A549 (cell line): ENCODE measurements around the gene RAP2C. TPM values are rescaled to one million over a fixed set of nuclear protein-coding genes. Genes with fewer than 3 reads are reported as not detected.

Experiments used
- ATAC-seq, 2 experiments: fragments of 200-7000 bp in 1 of 2; fragments of >200 bp in 1 of 2; cut with Nextera tagmentation in 1 of 2; cut with Tn5 transposase in 1 of 2; 3 replicates each; pipeline versions ENCODE4 v1.8.0 to v1.9.1; 2018 to 2020; ENCODE audit warnings: mild to moderate bottlenecking in 1 of 2, moderate library complexity in 1 of 2
- CTCF ChIA-PET: fragments of 300-600 bp; sonication (Branson Sonifier 250); formaldehyde crosslinking; extraction: SDS; loops from one replicate; lab custom pipeline; 2021; ENCODE audit warnings: antibody characterized with exemption, inconsistent platforms; lab: Yijun Ruan, JAX
- POLR2A ChIA-PET: fragments of 350-600 bp; formaldehyde crosslinking; extraction: SDS; loops from one replicate; lab custom pipeline; 2021; ENCODE audit warnings: antibody characterized with exemption, inconsistent platforms; lab: Yijun Ruan, JAX
- DNase-seq, 2 experiments: peaks; one replicate each; pipeline versions ENCODE4 v3.0.0 to v3.0.0-alpha.2; 2011 to 2016; ENCODE audit warnings: low read depth in 1 of 2, low spot score in 1 of 2
- FAIRE-seq: peaks from 2 replicates; lab custom pipeline; 2011; peaks lifted over from hg19 to GRCh38; lab: Jason Lieb, UNC
- H3K27ac ChIP-seq, 2 experiments: fragments of >200 bp; sonication (Bioruptor Twin); formaldehyde crosslinking; 3 replicates each; pipeline ENCODE4 v1.5.1; 2016 to 2017
- H3K4me1 ChIP-seq: fragments of >200 bp; sonication (Bioruptor Twin); formaldehyde crosslinking; 3 replicates; pipeline ENCODE4 v1.6.1; 2016
- H3K4me2 ChIP-seq: fragments of >200 bp; sonication (Bioruptor Twin); formaldehyde crosslinking; 3 replicates; pipeline ENCODE4 v1.6.1; 2016
- H3K4me3 ChIP-seq: fragments of >200 bp; sonication (Bioruptor Twin); formaldehyde crosslinking; 3 replicates; pipeline ENCODE4 v1.5.1; 2016
- H3K9me3 ChIP-seq: fragments of >200 bp; sonication (Bioruptor Twin); formaldehyde crosslinking; 3 replicates; pipeline ENCODE4 v1.6.1; 2016
- ATOH8 ChIP-seq: fragments of 250-450 bp; sonication (Bioruptor Pico); IDR thresholded peaks from 2 replicates; pipeline ENCODE4 v1.5.0; 2020; ENCODE audit warnings: low read depth, mild to moderate bottlenecking, moderate library complexity
- BCL3 ChIP-seq: fragments of >200 bp; sonication (Bioruptor Twin); formaldehyde crosslinking; IDR thresholded peaks from 3 replicates; pipeline ENCODE4 v1.6.1; 2016
- BHLHE40 ChIP-seq: IDR thresholded peaks from 2 replicates; pipeline ENCODE4 v1.6.1; 2012; ENCODE audit warnings: low read depth, low read length, inconsistent platforms
- CHD2 ChIP-seq: fragments of 150-350 bp; IDR thresholded peaks from 2 replicates; pipeline ENCODE4 v1.6.1; 2014; ENCODE audit warnings: low read length; ENCODE audit not compliant: partially characterized antibody
- E2F6 ChIP-seq: IDR thresholded peaks from 2 replicates; pipeline ENCODE4 v1.6.1; 2012; ENCODE audit warnings: low read depth, borderline replicate concordance
- EHF ChIP-seq: fragments of 250-450 bp; sonication (Bioruptor Pico); IDR thresholded peaks from 2 replicates; pipeline ENCODE4 v1.5.0; 2020; ENCODE audit warnings: mild to moderate bottlenecking
- EHMT2 ChIP-seq: fragments of 200-600 bp; sonication (generic); IDR thresholded peaks from 2 replicates; pipeline ENCODE4 v1.6.1; 2016; ENCODE audit warnings: antibody characterized with exemption, low read depth, mild to moderate bottlenecking, moderate library complexity
- ELK1 ChIP-seq: fragments of 150-350 bp; IDR thresholded peaks from 2 replicates; pipeline ENCODE4 v1.6.1; 2014; ENCODE audit warnings: low read depth, mild to moderate bottlenecking, low read length
- FOSL2 ChIP-seq, 2 experiments: fragments of 450-650 bp in 1 of 2; fragments of >200 bp in 1 of 2; sonication (Bioruptor Twin) in 1 of 2; formaldehyde crosslinking; IDR thresholded peaks; 2 replicates each; pipeline versions ENCODE4 v1.5.0 to v1.6.1; 2016 to 2020; ENCODE audit warnings: mild to moderate bottlenecking in 1 of 2, moderate library complexity in 1 of 2
- FOXS1 ChIP-seq: fragments of 250-450 bp; sonication (Bioruptor Pico); IDR thresholded peaks from 2 replicates; pipeline ENCODE4 v1.5.0; 2020; ENCODE audit warnings: mild to moderate bottlenecking, moderate library complexity
- HDAC2 ChIP-seq: fragments of 200-600 bp; sonication (generic); IDR thresholded peaks from 2 replicates; pipeline ENCODE4 v1.6.1; 2016
- HES2 ChIP-seq: fragments of >200 bp; sonication (Bioruptor Twin); formaldehyde crosslinking; IDR thresholded peaks from 2 replicates; pipeline ENCODE4 v1.6.1; 2016
- HMGXB4 ChIP-seq: fragments of 250-450 bp; sonication (Bioruptor Pico); IDR thresholded peaks from 2 replicates; pipeline ENCODE4 v1.5.0; 2021; ENCODE audit warnings: mild to moderate bottlenecking, moderate library complexity, borderline replicate concordance
- HOXB5 ChIP-seq: fragments of 250-450 bp; sonication (Bioruptor Pico); IDR thresholded peaks from 2 replicates; pipeline ENCODE4 v1.5.0; 2020; ENCODE audit warnings: mild to moderate bottlenecking, moderate library complexity
- JUN ChIP-seq, 2 experiments: fragments of >200 bp; sonication (Bioruptor Twin); formaldehyde crosslinking; IDR thresholded peaks; 2 replicates in 1 of 2; 3 replicates in 1 of 2; pipeline ENCODE4 v1.6.1; 2016 to 2017
- KDM5A ChIP-seq: fragments of 200-600 bp; sonication (generic); IDR thresholded peaks from 2 replicates; pipeline ENCODE4 v1.6.1; 2016; ENCODE audit warnings: antibody characterized with exemption, mild to moderate bottlenecking
- NFE2L2 ChIP-seq: fragments of 150-350 bp; conservative IDR thresholded peaks from 2 replicates; pipeline ENCODE4 v1.6.1; 2014; ENCODE audit warnings: low read length
- NPAS2 ChIP-seq: fragments of 250-450 bp; sonication (Bioruptor Pico); IDR thresholded peaks from 2 replicates; pipeline ENCODE4 v1.8.0; 2022; ENCODE audit warnings: mild to moderate bottlenecking, moderate library complexity, borderline replicate concordance
- NR3C1 ChIP-seq: fragments of >200 bp; sonication (Bioruptor Twin); formaldehyde crosslinking; IDR thresholded peaks from 3 replicates; pipeline ENCODE4 v1.6.1; 2017
- PBX3 ChIP-seq: IDR thresholded peaks from 2 replicates; pipeline ENCODE4 v1.6.1; 2012
- PHF8 ChIP-seq: fragments of 200-600 bp; sonication (generic); IDR thresholded peaks from 2 replicates; pipeline ENCODE4 v1.6.1; 2016; ENCODE audit warnings: low read depth, mild to moderate bottlenecking, antibody characterized with exemption, moderate library complexity, borderline replicate concordance
- POLR2A ChIP-seq: IDR thresholded peaks from 2 replicates; pipeline ENCODE4 v1.6.1; 2012; ENCODE audit warnings: mild to moderate bottlenecking, low read length
- POLR2AphosphoS2 ChIP-seq: conservative IDR thresholded peaks from 2 replicates; pipeline ENCODE4 v1.6.1; 2012; ENCODE audit warnings: low read length, improper control_type of control experiment, inconsistent platforms
- RAD21 ChIP-seq, 2 experiments: fragments of >200 bp in 1 of 2; sonication (Bioruptor Twin) in 1 of 2; formaldehyde crosslinking in 1 of 2; IDR thresholded peaks in 1 of 2; conservative IDR thresholded peaks in 1 of 2; 2 replicates in 1 of 2; 3 replicates in 1 of 2; pipeline ENCODE4 v1.6.1; 2012 to 2018; ENCODE audit warnings: inconsistent platforms in 1 of 2
- RFX5 ChIP-seq: fragments of 450-650 bp; IDR thresholded peaks from 2 replicates; pipeline ENCODE4 v1.7.1; 2014; ENCODE audit warnings: antibody characterized with exemption, mild to moderate bottlenecking, moderate library complexity
- RNF2 ChIP-seq: fragments of 200-600 bp; sonication (generic); IDR thresholded peaks from 2 replicates; pipeline ENCODE4 v1.6.1; 2016; ENCODE audit warnings: low read depth, mild to moderate bottlenecking, antibody characterized with exemption, moderate library complexity, borderline replicate concordance
- SMC3 ChIP-seq: fragments of >200 bp; sonication (Bioruptor Twin); formaldehyde crosslinking; IDR thresholded peaks from 3 replicates; pipeline ENCODE4 v1.6.1; 2018; ENCODE audit warnings: inconsistent platforms
- TP53 ChIP-seq: fragments of 250-450 bp; sonication (Bioruptor Pico); IDR thresholded peaks from 2 replicates; pipeline ENCODE4 v1.5.0; 2021; ENCODE audit warnings: mild to moderate bottlenecking, moderate library complexity
- USF2 ChIP-seq: fragments of 450-650 bp; IDR thresholded peaks from 2 replicates; pipeline ENCODE4 v1.6.1; 2014; ENCODE audit warnings: antibody characterized with exemption
- ZC3H11A ChIP-seq: fragments of 450-650 bp; IDR thresholded peaks from 2 replicates; pipeline ENCODE4 v1.6.1; 2014; ENCODE audit warnings: antibody characterized with exemption, mild to moderate bottlenecking
- ZSCAN20 ChIP-seq: fragments of 250-450 bp; sonication (Bioruptor Pico); IDR thresholded peaks from 2 replicates; pipeline ENCODE4 v1.8.0; 2022; ENCODE audit warnings: mild to moderate bottlenecking, moderate library complexity
- WGBS: methylation state at CpG from one replicate; pipeline ENCODE4 v1.1.6; 2017; ENCODE audit errors: missing lambda C conversion rate; 5-methylcytosine and 5-hydroxymethylcytosine counted together
- polyA plus RNA-seq, 4 experiments: library from polyadenylated mRNA; depleted of rRNA in 3 of 4; stranded (reverse); fragments of >200 nt; fragmentation: RNase III in 1 of 4; extraction: RNeasy Plus Mini Kit Qiagen cat#74134 plus additional on column Dnase treatment in 1 of 4; gene quantifications; 2 replicates in 3 of 4; 3 replicates in 1 of 4; pipeline ENCODE4 v1.2.3, GENCODE V29; 2011 to 2017

The RAP2C gene
- polyA plus RNA-seq, 2 of the 4 experiments (the other 2 are of a cell fraction): 25.8 to 27.2 TPM

- no peak for DNase-seq
- TF ChIP-seq HOXB5 (CRISPR knock-in tag) (no peak), TP53 (CRISPR knock-in tag) (no peak), ATOH8 (CRISPR knock-in tag) (no peak), JUN (IDR thresholded peaks at IDR 0.05) (no peak), NR3C1 (no peak), EHF (CRISPR knock-in tag) (no peak), RNF2 (no peak), PHF8 (no peak), RFX5 (no peak), ZSCAN20 (CRISPR knock-in tag) (no peak), ELK1 (no peak), EHMT2 (no peak), HES2 (no peak), RAD21 (conservative IDR thresholded peaks at IDR 0.05 in 1 of 2, IDR thresholded peaks at IDR 0.05 in 1 of 2) (no peak), HDAC2 (no peak)
- 31% methylated on average over 4 of the region's 4 CpGs for WGBS
- Histone ChIP-seq H3K4me2 (no peak overlapping the region), H3K27ac (no peak overlapping the region), H3K9me3 (no peaks in the 10 kb centered on the region), H3K4me1 (no peaks in the 10 kb centered on the region), H3K4me3 (no peak overlapping the region)
- ChIA-PET POLR2A (no interaction called here), CTCF (no interaction called here)
- no peak for ATAC-seq
- FAIRE-seq: no peak
These were observed 31.8 kb downstream of the RAP2C start for GRCh38 chrX:132187451-132187850.

GRCh38 chrX:132184871-132185270 lies 34.4 kb downstream of the RAP2C start:
- FAIRE-seq (no peak), DNase-seq (no peak), ATAC-seq (no peak)
- 59% methylated on average over 4 of the region's 4 CpGs for WGBS
- no peak overlapping the region for H3K4me2 ChIP-seq
- H3K4me3 ChIP-seq: no peak overlapping the region
- ChIA-PET POLR2A (interaction anchor here (0.6 kb wide), 1 partner anchor 32 kb away, joined by 5 read pairs; no protein-coding TSS in a partner anchor), CTCF (interaction anchor here (0.9 kb wide), 1 partner anchor 34 kb away, joined by 3 read pairs; the partner anchor contains the start of gene RAP2C)
- no peak overlapping the region for H3K27ac ChIP-seq
- H3K9me3 ChIP-seq: no peaks in the 10 kb centered on the region
- TF ChIP-seq CHD2 (no peak), USF2 (no peak), NPAS2 (no peak), EHMT2 (no peak), PHF8 (no peak), E2F6 (no peak), SMC3 (no peak), PBX3 (no peak), RNF2 (no peak), NFE2L2 (no peak), POLR2AphosphoS2 (no peak), KDM5A (no peak), FOXS1 (CRISPR knock-in tag) (no peak), FOSL2 (IDR thresholded peaks at IDR 0.05) (no peak), FOSL2 (CRISPR knock-in tag; IDR thresholded peaks at IDR 0.05) (no peak), POLR2A (no peak), HMGXB4 (CRISPR knock-in tag) (no peak), BHLHE40 (no peak), BCL3 (no peak), ZC3H11A (no peak), ZSCAN20 (CRISPR knock-in tag) (no peak)
- no peaks in the 10 kb centered on the region for H3K4me1 ChIP-seq
